Airway epithelial cell (primary cell): ENCODE measurements around the gene STMN3. TPM values are rescaled to one million over a fixed set of nuclear protein-coding genes. Genes with fewer than 3 reads are reported as not detected.

Source experiments
- total RNA-seq: library from RNA; depleted of rRNA; stranded (reverse); fragments of >200 nt; gene quantifications from 2 replicates; pipeline ENCODE4 v1.2.3, GENCODE V29; 2015

The STMN3 gene
- total RNA-seq, result 4.1 and 5.6 TPM in 2 replicates

GRCh38 chr20:63653041-63653973 lies at the start of gene STMN3:
Gene STMN3 (minus strand): TSS chr20:63653424. CDS start chr20:63653345, 79 bp downstream.

GRCh38 chr20:63696628-63697356 lies 43.6 kb upstream of the STMN3 start, which contains the start of gene TNFRSF6B:
Gene TNFRSF6B (plus strand): TSS chr20:63696652. CDS start chr20:63696768, 116 bp downstream.

GRCh38 chr20:63657937-63658748 lies 4.9 kb upstream of the STMN3 start, which contains the start of gene RTEL1:
Gene RTEL1 (plus strand): TSS chr20:63658312. CDS start chr20:63659403, 1,091 bp downstream.

GRCh38 chr20:63626424-63627128 lies 26.6 kb downstream of the STMN3 start, which contains the start of gene GMEB2:
Gene GMEB2 (minus strand): TSS chr20:63627101. CDS start chr20:63619397, 7,704 bp downstream.

Other genes with a start within 250 kb of the STMN3 start
- not detected in 2 replicates for gene KCNQ2, start 180.8 kb downstream of the STMN3 start, total RNA-seq
- gene EEF1A2, start 154.3 kb downstream of the STMN3 start, total RNA-seq, result 2.3 and 3.2 TPM in 2 replicates
- 228 and 415 TPM in 2 replicates for gene PPDPF, start 132.7 kb downstream of the STMN3 start, total RNA-seq
- 0.70 and 1.2 TPM in 2 replicates for gene PTK6, start 116.0 kb downstream of the STMN3 start, total RNA-seq
- 0.35 TPM in 1 of 2 replicates, not detected in the other for gene SRMS, start 105.7 kb downstream of the STMN3 start, total RNA-seq
- 0.42 and 1.3 TPM in 2 replicates for gene FNDC11, start 99.3 kb downstream of the STMN3 start, total RNA-seq
- gene HELZ2, start 79.2 kb downstream of the STMN3 start, total RNA-seq, result 21.7 and 26.6 TPM in 2 replicates
- gene GMEB2, start 26.3 kb downstream of the STMN3 start, total RNA-seq, result 7.5 and 11.6 TPM in 2 replicates
- gene RTEL1, start 4.9 kb upstream of the STMN3 start, total RNA-seq, result 12.5 and 13.0 TPM in 2 replicates
- gene TNFRSF6B, start 43.2 kb upstream of the STMN3 start, total RNA-seq, result 31.8 and 39.1 TPM in 2 replicates
- 37.6 and 49.9 TPM in 2 replicates for gene ARFRP1, start 54.6 kb upstream of the STMN3 start, total RNA-seq
- gene ZGPAT, start 54.6 kb upstream of the STMN3 start, total RNA-seq, result 22.0 and 35.1 TPM in 2 replicates
- gene LIME1, start 83.2 kb upstream of the STMN3 start, total RNA-seq, result 6.3 and 10.9 TPM in 2 replicates
- 88.0 and 107 TPM in 2 replicates for gene SLC2A4RG, start 86.4 kb upstream of the STMN3 start, total RNA-seq
- 0.42 and 0.93 TPM in 2 replicates for gene ZBTB46, start 177.8 kb upstream of the STMN3 start, total RNA-seq
- gene ABHD16B, start 208.1 kb upstream of the STMN3 start, total RNA-seq, result not detected in 2 replicates
- 85.5 and 103 TPM in 2 replicates for gene TPD52L2, start 211.8 kb upstream of the STMN3 start, total RNA-seq
- 70.0 and 72.2 TPM in 2 replicates for gene DNAJC5, start 241.7 kb upstream of the STMN3 start, total RNA-seq